ENCODE data around the gene MYD88. TPM values are rescaled to one million over a fixed set of nuclear protein-coding genes. Genes with fewer than 3 reads are reported as not detected.

The MYD88 gene
- total RNA-seq, 1 donor from 2014 or later: 24.2 TPM

DNA sequence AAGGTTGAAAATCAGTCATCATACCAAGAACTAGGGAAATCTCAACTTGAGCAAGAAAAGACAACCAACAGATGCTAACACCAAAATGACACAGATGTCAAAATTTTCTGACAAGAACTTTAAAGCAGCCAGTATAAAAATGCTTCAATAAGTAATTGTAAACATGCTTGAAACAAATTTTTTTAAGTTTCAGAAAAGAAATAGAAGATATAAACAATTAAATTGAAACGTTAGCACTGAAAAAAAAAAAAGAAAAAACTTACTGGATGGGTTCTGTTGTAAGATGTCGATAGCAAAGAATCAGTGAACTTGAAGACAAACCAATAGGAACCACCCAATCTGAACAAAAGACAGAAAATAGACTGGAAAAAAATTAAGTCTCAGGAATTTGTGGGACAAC, 8.0 kb downstream of the MYD88 start:
- TF ChIP-seq, protein P1, sequence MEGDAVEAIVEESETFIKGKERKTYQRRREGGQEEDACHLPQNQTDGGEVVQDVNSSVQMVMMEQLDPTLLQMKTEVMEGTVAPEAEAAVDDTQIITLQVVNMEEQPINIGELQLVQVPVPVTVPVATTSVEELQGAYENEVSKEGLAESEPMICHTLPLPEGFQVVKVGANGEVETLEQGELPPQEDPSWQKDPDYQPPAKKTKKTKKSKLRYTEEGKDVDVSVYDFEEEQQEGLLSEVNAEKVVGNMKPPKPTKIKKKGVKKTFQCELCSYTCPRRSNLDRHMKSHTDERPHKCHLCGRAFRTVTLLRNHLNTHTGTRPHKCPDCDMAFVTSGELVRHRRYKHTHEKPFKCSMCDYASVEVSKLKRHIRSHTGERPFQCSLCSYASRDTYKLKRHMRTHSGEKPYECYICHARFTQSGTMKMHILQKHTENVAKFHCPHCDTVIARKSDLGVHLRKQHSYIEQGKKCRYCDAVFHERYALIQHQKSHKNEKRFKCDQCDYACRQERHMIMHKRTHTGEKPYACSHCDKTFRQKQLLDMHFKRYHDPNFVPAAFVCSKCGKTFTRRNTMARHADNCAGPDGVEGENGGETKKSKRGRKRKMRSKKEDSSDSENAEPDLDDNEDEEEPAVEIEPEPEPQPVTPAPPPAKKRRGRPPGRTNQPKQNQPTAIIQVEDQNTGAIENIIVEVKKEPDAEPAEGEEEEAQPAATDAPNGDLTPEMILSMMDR (IDR thresholded peaks at IDR 0.05; ENCODE audit: unreplicated experiment): no peak
- H3K4me3 Mint-ChIP-seq (ENCODE audit: low read depth): no peak overlapping the region
- H3K27me3 Mint-ChIP-seq: no peaks in the 10 kb centered on the region
- no peaks in the 10 kb centered on the region for H3K36me3 Mint-ChIP-seq (ENCODE audit: insufficient read depth)
- H3K4me1 Mint-ChIP-seq (ENCODE audit: low read depth): no peaks in the 10 kb centered on the region
- no peak for DNase-seq (ENCODE audit: low spot score, unreplicated experiment)
- H3K27ac Mint-ChIP-seq: no peak overlapping the region
- H3K9me3 Mint-ChIP-seq (ENCODE audit: low read depth): peaks cover 12% of the 10 kb centered on the region

DNA sequence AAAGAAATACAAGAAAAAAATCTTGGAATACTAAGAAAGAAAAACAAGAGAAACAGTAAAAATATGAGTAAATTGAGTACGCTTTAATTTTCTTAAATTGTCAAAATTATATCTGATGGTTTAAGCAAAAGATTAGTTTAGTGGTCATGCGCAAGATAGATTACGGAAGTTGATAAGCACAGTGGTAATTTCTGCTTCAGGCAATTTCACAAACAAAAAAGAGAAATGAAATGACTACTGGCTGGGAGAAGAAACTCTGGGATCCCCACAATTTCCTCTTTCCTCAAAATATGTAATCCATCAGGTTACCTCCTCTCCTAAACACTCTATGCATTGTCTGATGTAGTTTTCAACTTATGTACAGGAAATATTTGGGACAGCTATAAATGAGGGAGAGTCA, 9.0 kb downstream of the MYD88 start:
- H3K9me3 Mint-ChIP-seq (ENCODE audit: low read depth): peaks cover 12% of the 10 kb centered on the region
- no peaks in the 10 kb centered on the region for H3K4me1 Mint-ChIP-seq (ENCODE audit: low read depth)
- TF ChIP-seq, protein P1 (IDR thresholded peaks at IDR 0.05; ENCODE audit: unreplicated experiment): no peak
- H3K27ac Mint-ChIP-seq: no peak overlapping the region
- H3K36me3 Mint-ChIP-seq (ENCODE audit: insufficient read depth): no peaks in the 10 kb centered on the region
- no peaks in the 10 kb centered on the region for H3K27me3 Mint-ChIP-seq
- H3K4me3 Mint-ChIP-seq (ENCODE audit: low read depth): no peak overlapping the region
- no peak for DNase-seq (ENCODE audit: low spot score, unreplicated experiment)

DNA sequence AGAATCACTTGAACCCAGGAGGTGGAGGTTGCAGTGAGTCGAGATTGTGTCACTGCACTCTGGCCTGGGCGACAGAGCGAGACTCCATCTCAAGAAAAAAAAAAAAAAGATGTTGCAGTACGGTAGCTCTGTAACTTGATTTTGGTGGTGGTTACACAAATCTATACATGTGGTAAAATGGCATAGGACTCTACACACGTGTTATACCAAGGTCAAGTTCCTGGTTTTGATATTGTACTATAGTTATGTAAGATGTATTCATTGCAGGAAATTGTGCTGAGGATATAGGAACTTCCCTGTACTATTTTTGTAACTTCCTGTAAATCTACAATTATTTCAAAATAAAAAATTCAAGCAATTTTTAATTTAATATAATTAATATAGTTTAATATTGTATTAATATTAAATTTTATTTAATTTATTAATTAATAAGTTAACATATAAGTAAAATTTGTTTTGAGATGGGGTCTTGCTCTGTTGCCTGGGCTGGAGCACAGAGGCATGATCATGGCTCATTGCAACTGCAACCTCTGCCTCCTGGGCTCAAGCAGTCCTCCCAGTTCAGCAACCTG, 9.9 kb downstream of the MYD88 start:
- TF ChIP-seq, protein P1 (IDR thresholded peaks at IDR 0.05; ENCODE audit: unreplicated experiment): no peak
- H3K27me3 Mint-ChIP-seq: no peaks in the 10 kb centered on the region
- no peaks in the 10 kb centered on the region for H3K4me1 Mint-ChIP-seq (ENCODE audit: low read depth)
- peaks cover 12% of the 10 kb centered on the region for H3K9me3 Mint-ChIP-seq (ENCODE audit: low read depth)
- no peak overlapping the region for H3K4me3 Mint-ChIP-seq (ENCODE audit: low read depth)
- no peaks in the 10 kb centered on the region for H3K36me3 Mint-ChIP-seq (ENCODE audit: insufficient read depth)
- H3K27ac Mint-ChIP-seq: no peak overlapping the region
- DNase-seq (ENCODE audit: low spot score, unreplicated experiment): no peak

DNA sequence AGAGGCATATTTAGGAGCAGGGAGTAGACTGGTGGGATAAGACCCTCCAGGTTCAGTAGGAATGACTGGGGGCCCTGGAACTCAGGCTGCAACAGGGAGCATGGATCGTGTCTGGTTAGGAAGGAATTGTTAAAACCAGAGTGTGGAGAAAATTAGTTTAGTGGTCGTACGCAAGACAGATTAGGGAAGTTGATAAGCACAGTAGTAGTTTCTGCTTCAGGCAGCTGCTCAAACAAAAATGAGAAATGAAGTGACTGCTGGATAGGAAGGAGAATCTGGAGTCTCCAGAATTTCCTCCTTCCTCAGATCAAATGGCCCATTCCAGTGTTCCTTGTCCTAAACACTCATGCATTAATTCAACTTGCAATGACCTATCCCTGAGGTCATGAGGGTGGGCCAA, 11.2 kb downstream of the MYD88 start:
- H3K4me1 Mint-ChIP-seq (ENCODE audit: low read depth): no peaks in the 10 kb centered on the region
- H3K27ac Mint-ChIP-seq: no peak overlapping the region
- H3K27me3 Mint-ChIP-seq: no peaks in the 10 kb centered on the region

DNA sequence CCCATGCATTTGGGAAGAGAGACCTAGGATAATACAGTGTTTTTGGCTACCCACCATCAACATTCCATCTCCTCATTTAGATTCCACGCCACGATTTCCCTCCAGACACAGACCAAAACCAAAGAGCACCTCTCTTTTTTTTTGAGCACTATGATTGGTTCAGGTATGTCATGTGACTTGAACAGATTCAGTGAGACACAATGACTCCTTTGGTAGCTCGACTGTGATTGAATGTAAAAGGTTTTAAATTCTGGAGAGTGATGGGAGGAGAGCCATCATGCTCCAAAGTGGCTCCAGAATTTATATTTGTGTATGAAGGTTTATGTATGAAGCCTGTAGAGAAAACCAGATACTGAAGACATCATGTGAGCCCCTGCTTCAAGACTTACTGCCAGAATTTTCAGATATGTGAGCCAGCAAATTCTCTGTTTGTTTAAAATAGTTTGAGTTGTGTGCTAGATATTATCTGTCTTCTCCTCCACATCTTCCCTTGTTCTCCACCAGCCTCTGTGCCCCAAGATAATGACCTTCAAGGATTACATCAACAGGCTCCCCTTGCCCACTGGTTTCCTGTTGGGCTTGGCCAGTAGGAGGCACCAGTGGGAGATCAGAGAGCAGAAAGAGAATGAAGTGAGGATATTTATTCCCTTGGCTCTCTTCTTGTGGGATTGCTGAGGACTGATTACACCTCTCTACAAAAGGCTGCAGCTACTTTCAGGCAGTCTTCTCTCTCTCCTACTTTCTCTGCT, 12.5 kb downstream of the MYD88 start:
- no peak overlapping the region for H3K4me3 Mint-ChIP-seq (ENCODE audit: low read depth)
- TF ChIP-seq, protein P1 (IDR thresholded peaks at IDR 0.05; ENCODE audit: unreplicated experiment): no peak
- no peak overlapping the region for H3K27ac Mint-ChIP-seq
- H3K27me3 Mint-ChIP-seq: no peaks in the 10 kb centered on the region
- no peaks in the 10 kb centered on the region for H3K36me3 Mint-ChIP-seq (ENCODE audit: insufficient read depth)
- no peak for DNase-seq (ENCODE audit: low spot score, unreplicated experiment)
- no peaks in the 10 kb centered on the region for H3K4me1 Mint-ChIP-seq (ENCODE audit: low read depth)
- peaks cover 12% of the 10 kb centered on the region for H3K9me3 Mint-ChIP-seq (ENCODE audit: low read depth)

More for the DNA sequence above, 11.2 kb downstream of the MYD88 start:
- TF ChIP-seq, protein P1 (IDR thresholded peaks at IDR 0.05; ENCODE audit: unreplicated experiment): no peak
- no peak overlapping the region for H3K4me3 Mint-ChIP-seq (ENCODE audit: low read depth)
- DNase-seq (ENCODE audit: low spot score, unreplicated experiment): no peak
- H3K36me3 Mint-ChIP-seq (ENCODE audit: insufficient read depth): no peaks in the 10 kb centered on the region
- H3K9me3 Mint-ChIP-seq (ENCODE audit: low read depth): peaks cover 12% of the 10 kb centered on the region

Data from progenitor cell of endocrine pancreas (in vitro differentiated cells).